ENCODE data around the gene SLC25A33.
A peak's percentile ranks its signal among the peaks of the same experiment; 100 is the strongest.

SLC25A33 gene

GRCh38 chr1:9577423-9577822, 38.2 kb downstream of the SLC25A33 start:
- Histone ChIP-seq H3K27ac (ENCODE audit: poor library complexity, severe bottlenecking) (no peak overlapping the region), H3K36me3 (ENCODE audit: low read depth) (peaks cover 33% of the 10 kb centered on the region), H3K4me1 (ENCODE audit: insufficient read depth, poor library complexity, severe bottlenecking) (no peaks in the 10 kb centered on the region), H3K4me3 (ENCODE audit: severe bottlenecking) (no peak overlapping the region), H3K9me3 (ENCODE audit: severe bottlenecking) (no peaks in the 10 kb centered on the region), H3K27me3 (ENCODE audit: insufficient read depth, poor library complexity, severe bottlenecking) (no peaks in the 10 kb centered on the region)
- no peak for DNase-seq (ENCODE audit: low spot score)
- no peak for ATAC-seq (ENCODE audit: low read depth)
- TF ChIP-seq CTCF (IDR thresholded peaks at IDR 0.05; ENCODE audit: poor library complexity, severe bottlenecking), result no peak

- Histone ChIP-seq H3K9me3 (ENCODE audit: severe bottlenecking) (no peaks in the 10 kb centered on the region), H3K4me1 (ENCODE audit: insufficient read depth, poor library complexity, severe bottlenecking) (no peaks in the 10 kb centered on the region), H3K4me3 (ENCODE audit: severe bottlenecking) (no peak overlapping the region), H3K27me3 (ENCODE audit: insufficient read depth, poor library complexity, severe bottlenecking) (no peaks in the 10 kb centered on the region), H3K36me3 (ENCODE audit: low read depth) (peaks cover 25% of the 10 kb centered on the region), H3K27ac (ENCODE audit: poor library complexity, severe bottlenecking) (no peak overlapping the region)
- DNase-seq (ENCODE audit: low spot score), result no peak
- no peak for ATAC-seq (ENCODE audit: low read depth)
- TF ChIP-seq CTCF (IDR thresholded peaks at IDR 0.05; ENCODE audit: poor library complexity, severe bottlenecking), result no peak
Measured at GRCh38 chr1:9580942-9581341, 41.7 kb downstream of the SLC25A33 start.

GRCh38 chr1:9586147-9586766, 47.0 kb downstream of the SLC25A33 start:
- no peaks in the 10 kb centered on the region for H3K9me3 ChIP-seq (ENCODE audit: severe bottlenecking)
- H3K27ac ChIP-seq (ENCODE audit: poor library complexity, severe bottlenecking), result no peak overlapping the region
- no peaks in the 10 kb centered on the region for H3K4me1 ChIP-seq (ENCODE audit: insufficient read depth, poor library complexity, severe bottlenecking)
- ATAC-seq (ENCODE audit: low read depth), result no peak
- H3K27me3 ChIP-seq (ENCODE audit: insufficient read depth, poor library complexity, severe bottlenecking), result no peaks in the 10 kb centered on the region
- TF ChIP-seq CTCF (IDR thresholded peaks at IDR 0.05; ENCODE audit: poor library complexity, severe bottlenecking), result no peak
- peaks cover 4% of the 10 kb centered on the region; the same call in 1 of the 2 replicates for H3K36me3 ChIP-seq (ENCODE audit: low read depth)
- H3K4me3 ChIP-seq (ENCODE audit: severe bottlenecking), result no peak overlapping the region
- DNase-seq (ENCODE audit: low spot score), result no peak

GRCh38 chr1:9588551-9589143, 49.4 kb downstream of the SLC25A33 start, which contains the start of gene TMEM201:
Gene TMEM201 (plus strand): TSS chr1:9588911. CDS start chr1:9588931, 20 bp downstream.
- H3K27ac ChIP-seq (ENCODE audit: poor library complexity, severe bottlenecking), result peak within 1 kb of the TSS; percentile 50
- peaks cover 8% of the 10 kb centered on the region for H3K4me1 ChIP-seq (ENCODE audit: insufficient read depth, poor library complexity, severe bottlenecking)
- peak; percentile 98 for TF ChIP-seq CTCF (IDR thresholded peaks at IDR 0.05; ENCODE audit: poor library complexity, severe bottlenecking)

More at GRCh38 chr1:9588551-9589143, 49.4 kb downstream of the SLC25A33 start, which contains the start of gene TMEM201:
- Histone ChIP-seq H3K27me3 (ENCODE audit: insufficient read depth, poor library complexity, severe bottlenecking) (no peaks in the 10 kb centered on the region), H3K4me3 (ENCODE audit: severe bottlenecking) (peak within 1 kb of the TSS; percentile 84), H3K36me3 (ENCODE audit: low read depth) (no peaks in the 10 kb centered on the region), H3K9me3 (ENCODE audit: severe bottlenecking) (no peaks in the 10 kb centered on the region)
- ATAC-seq (ENCODE audit: low read depth) (peak; percentile 70), DNase-seq (ENCODE audit: low spot score) (peak; percentile 91)

All from RWPE2 (cell line).